Hepatocyte (in vitro differentiated cells): ENCODE data around the gene CREB5. TPM values are rescaled to one million over a fixed set of nuclear protein-coding genes. Genes with fewer than 3 reads are reported as not detected.

Source experiments
- DNase-seq: peaks from one replicate; pipeline ENCODE4 v3.0.0-alpha.2; 2016; ENCODE audit warnings: low spot score
- H2AFZ ChIP-seq: fragments of 200-600 bp; sonication (generic); 2 replicates; pipeline ENCODE4 v1.6.0; 2016; ENCODE audit warnings: antibody characterized with exemption, mild to moderate bottlenecking
- H3K27ac ChIP-seq: fragments of 200-600 bp; sonication (generic); 2 replicates; pipeline ENCODE4 v1.5.1; 2016; ENCODE audit warnings: mild to moderate bottlenecking
- H3K27me3 ChIP-seq: fragments of 200-600 bp; sonication (generic); 2 replicates; pipeline ENCODE4 v1.6.1; 2016
- H3K36me3 ChIP-seq: fragments of 200-600 bp; sonication (generic); replicated peaks from 2 replicates; pipeline ENCODE4 v1.5.1; 2016; ENCODE audit warnings: low read depth; ENCODE audit not compliant: insufficient read depth
- H3K4me1 ChIP-seq: fragments of 200-600 bp; sonication (generic); 2 replicates; pipeline ENCODE4 v1.5.1; 2016; ENCODE audit warnings: mild to moderate bottlenecking, moderate library complexity; ENCODE audit not compliant: insufficient read depth
- H3K4me2 ChIP-seq: fragments of 200-600 bp; sonication (generic); 2 replicates; pipeline ENCODE4 v1.6.0; 2016
- H3K4me3 ChIP-seq: fragments of 200-600 bp; sonication (generic); 2 replicates; pipeline ENCODE4 v1.5.1; 2016; ENCODE audit warnings: mild to moderate bottlenecking
- H3K79me2 ChIP-seq: fragments of 200-600 bp; sonication (generic); 2 replicates; pipeline ENCODE4 v1.6.0; 2017; ENCODE audit warnings: mild to moderate bottlenecking
- H3K9me2 ChIP-seq: fragments of 200-600 bp; sonication (generic); replicated peaks from 2 replicates; pipeline ENCODE4 v1.6.0; 2017; ENCODE audit warnings: mild to moderate bottlenecking; ENCODE audit not compliant: insufficient read depth
- H3K9me3 ChIP-seq: fragments of 200-600 bp; sonication (generic); 2 replicates; pipeline ENCODE4 v1.5.1; 2016; ENCODE audit warnings: low read depth, mild to moderate bottlenecking
- H4K20me1 ChIP-seq: fragments of 200-600 bp; sonication (generic); 2 replicates; pipeline ENCODE4 v1.6.0; 2016; ENCODE audit warnings: mild to moderate bottlenecking; ENCODE audit not compliant: insufficient read depth, poor library complexity, severe bottlenecking
- EZH2 ChIP-seq: fragments of 200-600 bp; sonication (generic); IDR thresholded peaks from 2 replicates; pipeline ENCODE4 v1.6.1; 2016; ENCODE audit warnings: antibody characterized with exemption, mild to moderate bottlenecking, borderline replicate concordance
- EZH2phosphoT487 ChIP-seq: fragments of 200-600 bp; sonication (generic); IDR thresholded peaks from one replicate; pipeline ENCODE4 v1.6.1; 2018; ENCODE audit warnings: antibody characterized with exemption, mild to moderate bottlenecking, low read depth, moderate library complexity; ENCODE audit not compliant: unreplicated experiment, severe bottlenecking
- WGBS: methylation state at CpG from one replicate; pipeline ENCODE4 v1.1.6; 2016; ENCODE audit warnings: low lambda C conversion rate; ENCODE audit errors: missing lambda C conversion rate; 5-methylcytosine and 5-hydroxymethylcytosine counted together
- polyA plus RNA-seq: library from polyadenylated mRNA; unstranded; fragments of >200 nt; fragmentation: Nextera tagmentation; extraction: Ambion mirVana; gene quantifications from 2 replicates; pipeline ENCODE4 v1.2.1, GENCODE V29; 2016
- total RNA-seq: library from RNA; depleted of rRNA; stranded (reverse); fragments of >200 nt; gene quantifications from 2 replicates; pipeline ENCODE4 v1.2.3, GENCODE V29; 2014
- TF ChIP-seq, protein P1 (sequence below): fragments of 200-600 bp; sonication (generic); IDR thresholded peaks from 2 replicates; pipeline ENCODE4 v1.5.1; 2016; ENCODE audit warnings: antibody characterized with exemption, mild to moderate bottlenecking; ENCODE audit not compliant: poor library complexity

CREB5 gene
- total and polyA plus RNA-seq, 2 experiments from 2014 or later = 14.0 to 27.9 TPM

DNA sequence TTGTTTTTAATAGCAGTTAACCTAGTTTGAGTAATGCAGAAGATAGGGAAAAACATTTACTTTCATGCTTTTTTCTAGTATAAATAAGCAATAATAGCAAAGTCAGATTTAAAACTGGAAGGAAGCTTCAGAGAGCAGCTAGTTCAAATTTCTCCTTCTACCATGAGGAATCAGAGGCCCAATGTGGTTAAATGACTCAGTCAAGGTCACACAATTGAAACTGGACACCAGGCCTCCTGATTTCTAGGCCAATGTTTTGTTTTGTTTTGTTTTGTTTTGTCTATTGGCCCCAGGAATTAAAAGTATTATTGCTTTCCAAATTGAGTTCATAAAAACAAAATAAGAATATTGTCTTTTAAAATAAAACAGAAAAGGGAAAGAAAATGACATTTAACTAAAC lies 423.5 kb downstream of the CREB5 start:
- Histone ChIP-seq H3K9me3 (no peaks in the 10 kb centered on the region), H3K9me2 (no peaks in the 10 kb centered on the region)

DNA sequence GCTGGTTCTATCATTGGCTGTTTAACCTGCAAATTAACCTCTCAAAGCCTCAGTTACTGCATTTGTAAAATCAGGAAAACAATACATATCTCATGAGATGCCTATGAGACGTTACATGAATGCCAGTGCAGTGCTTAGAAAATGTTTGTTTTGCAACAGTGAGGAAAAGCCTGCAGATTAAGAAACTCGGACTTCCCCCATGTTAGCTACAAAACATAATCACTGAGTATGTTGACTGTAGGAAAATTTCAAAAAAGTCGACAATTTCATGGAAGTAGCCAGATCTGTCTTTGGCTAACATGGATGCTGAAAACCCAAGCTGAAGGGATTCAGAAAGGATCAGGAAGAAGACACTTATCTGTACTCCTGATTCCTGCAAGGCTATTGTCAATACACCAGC lies 424.4 kb downstream of the CREB5 start:
- H3K27ac ChIP-seq = no peak overlapping the region
- H2AFZ ChIP-seq = no peak overlapping the region
- H3K4me1 ChIP-seq = no peaks in the 10 kb centered on the region

More for the DNA sequence above, 423.5 kb downstream of the CREB5 start:
- Histone ChIP-seq H3K27me3 (peaks cover 5% of the 10 kb centered on the region), H2AFZ (no peak overlapping the region), H3K27ac (no peak overlapping the region), H3K4me2 (no peak overlapping the region), H3K4me1 (no peaks in the 10 kb centered on the region), H3K4me3 (no peak overlapping the region), H4K20me1 (no peaks in the 10 kb centered on the region), H3K79me2 (no peaks in the 10 kb centered on the region), H3K36me3 (no peaks in the 10 kb centered on the region)
- no peak for DNase-seq
- TF ChIP-seq EZH2 (no peak), EZH2phosphoT487 (no peak)
- TF ChIP-seq, protein P1, sequence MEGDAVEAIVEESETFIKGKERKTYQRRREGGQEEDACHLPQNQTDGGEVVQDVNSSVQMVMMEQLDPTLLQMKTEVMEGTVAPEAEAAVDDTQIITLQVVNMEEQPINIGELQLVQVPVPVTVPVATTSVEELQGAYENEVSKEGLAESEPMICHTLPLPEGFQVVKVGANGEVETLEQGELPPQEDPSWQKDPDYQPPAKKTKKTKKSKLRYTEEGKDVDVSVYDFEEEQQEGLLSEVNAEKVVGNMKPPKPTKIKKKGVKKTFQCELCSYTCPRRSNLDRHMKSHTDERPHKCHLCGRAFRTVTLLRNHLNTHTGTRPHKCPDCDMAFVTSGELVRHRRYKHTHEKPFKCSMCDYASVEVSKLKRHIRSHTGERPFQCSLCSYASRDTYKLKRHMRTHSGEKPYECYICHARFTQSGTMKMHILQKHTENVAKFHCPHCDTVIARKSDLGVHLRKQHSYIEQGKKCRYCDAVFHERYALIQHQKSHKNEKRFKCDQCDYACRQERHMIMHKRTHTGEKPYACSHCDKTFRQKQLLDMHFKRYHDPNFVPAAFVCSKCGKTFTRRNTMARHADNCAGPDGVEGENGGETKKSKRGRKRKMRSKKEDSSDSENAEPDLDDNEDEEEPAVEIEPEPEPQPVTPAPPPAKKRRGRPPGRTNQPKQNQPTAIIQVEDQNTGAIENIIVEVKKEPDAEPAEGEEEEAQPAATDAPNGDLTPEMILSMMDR = no peak

DNA sequence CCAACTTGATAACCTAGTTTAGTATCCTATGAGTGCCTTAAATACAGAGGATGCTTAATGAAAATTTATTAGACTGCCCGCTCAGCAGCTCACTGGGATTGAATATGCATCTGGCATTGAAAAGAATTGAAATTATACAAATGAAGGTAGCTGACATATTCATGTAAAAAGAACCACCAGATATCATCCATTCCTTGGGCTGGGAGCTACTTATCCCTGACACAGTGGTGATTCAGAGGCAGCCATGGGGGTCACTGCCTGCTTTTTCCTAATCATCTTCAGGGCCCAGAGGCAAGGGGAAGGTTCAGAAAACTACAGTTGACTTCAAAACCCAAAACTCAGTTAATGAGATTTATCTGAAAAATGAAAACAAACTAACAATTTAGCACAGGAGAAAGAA lies 424.9 kb downstream of the CREB5 start:
- no peaks in the 10 kb centered on the region for H3K36me3 ChIP-seq
- H4K20me1 ChIP-seq = no peaks in the 10 kb centered on the region
- no peak overlapping the region for H3K4me3 ChIP-seq
- no peak for DNase-seq
- no peaks in the 10 kb centered on the region for H3K4me1 ChIP-seq
- H3K9me2 ChIP-seq = no peaks in the 10 kb centered on the region
- no peak overlapping the region for H3K4me2 ChIP-seq
- H3K27ac ChIP-seq = no peak overlapping the region
- TF ChIP-seq, protein P1 = no peak
- TF ChIP-seq EZH2 (no peak), EZH2phosphoT487 (no peak)
- no peaks in the 10 kb centered on the region for H3K79me2 ChIP-seq
- H3K27me3 ChIP-seq = peaks cover 5% of the 10 kb centered on the region
- 90% methylated on average over 1 of the region's 1 CpG for WGBS
- no peaks in the 10 kb centered on the region for H3K9me3 ChIP-seq
- no peak overlapping the region for H2AFZ ChIP-seq

More for the DNA sequence above, 424.4 kb downstream of the CREB5 start:
- Histone ChIP-seq H3K4me3 (no peak overlapping the region), H3K79me2 (no peaks in the 10 kb centered on the region), H3K9me2 (no peaks in the 10 kb centered on the region), H3K27me3 (peaks cover 5% of the 10 kb centered on the region), H3K9me3 (no peaks in the 10 kb centered on the region), H3K36me3 (no peaks in the 10 kb centered on the region), H3K4me2 (no peak overlapping the region), H4K20me1 (no peaks in the 10 kb centered on the region)
- WGBS = 78% methylated on average over 3 of the region's 3 CpGs
- DNase-seq = no peak
- TF ChIP-seq EZH2 (no peak), EZH2phosphoT487 (no peak)
- TF ChIP-seq, protein P1 = no peak

DNA sequence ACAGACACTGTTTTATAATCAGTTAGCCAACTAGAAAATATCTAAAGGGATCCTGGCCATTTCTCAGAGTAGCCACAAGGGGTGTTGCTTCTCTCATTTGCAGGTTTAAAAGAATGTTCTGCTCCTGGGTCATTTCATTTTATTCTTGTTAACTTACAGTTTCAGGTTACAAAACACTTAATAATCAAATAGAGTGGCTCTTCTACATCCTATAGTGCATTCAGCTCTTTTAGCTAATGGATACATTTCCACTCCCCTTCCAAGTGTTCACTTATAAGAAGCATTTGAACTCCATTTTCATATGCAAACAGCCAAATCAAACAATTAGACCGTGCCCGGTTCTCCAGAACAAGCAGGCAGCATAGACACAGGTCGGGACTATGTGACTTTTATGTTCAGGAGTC lies 428.3 kb downstream of the CREB5 start:
- 48% methylated on average over 3 of the region's 3 CpGs for WGBS
- Histone ChIP-seq H3K4me1 (no peaks in the 10 kb centered on the region), H3K36me3 (no peaks in the 10 kb centered on the region), H2AFZ (no peak overlapping the region), H3K9me3 (no peaks in the 10 kb centered on the region), H4K20me1 (no peaks in the 10 kb centered on the region), H3K4me3 (no peak overlapping the region), H3K4me2 (no peak overlapping the region), H3K27me3 (no peaks in the 10 kb centered on the region), H3K9me2 (no peaks in the 10 kb centered on the region), H3K79me2 (no peaks in the 10 kb centered on the region), H3K27ac (no peak overlapping the region)
- TF ChIP-seq EZH2 (no peak), EZH2phosphoT487 (no peak)
- TF ChIP-seq, protein P1 = peak; percentile 38
- DNase-seq = peak; percentile 23
